ENCODE measurements around the gene JADE2.
"Not testable (repeated sequence)": the region's sequence is repeated elsewhere in the genome, so short reads cannot be mapped to it uniquely, and the experiment has no call there.

The JADE2 gene

DNA sequence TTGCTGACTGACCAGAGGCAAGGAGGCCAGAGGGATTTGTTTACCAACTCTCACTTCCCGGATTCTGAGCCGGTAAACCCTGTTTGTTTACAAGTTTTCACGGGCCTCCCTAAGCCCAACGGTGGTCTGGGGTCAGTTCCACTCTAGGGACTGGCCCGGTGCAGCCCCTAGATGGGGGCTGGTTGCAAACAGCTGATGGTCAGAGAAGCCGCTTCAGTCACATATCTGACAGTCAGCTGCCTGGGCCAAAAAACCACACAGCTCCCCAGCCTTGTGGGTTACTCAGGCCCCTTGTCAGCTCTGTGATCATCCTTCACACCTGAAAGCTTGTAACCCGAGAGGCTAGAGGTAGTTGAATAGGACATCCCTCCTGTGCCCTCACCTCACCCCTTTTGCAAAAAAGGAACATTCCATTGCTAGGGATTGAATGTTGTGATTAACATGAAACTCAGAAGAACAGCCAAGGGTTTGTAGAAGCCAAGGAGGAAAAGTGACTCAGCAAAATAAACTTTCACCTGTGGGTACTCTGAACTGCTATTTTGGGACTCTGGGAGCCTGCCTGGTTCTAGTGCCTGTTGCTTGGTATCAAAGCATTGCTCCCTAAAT lies 66.8 kb downstream of the JADE2 start:
- no peak for TF ChIP-seq CTCF (IDR thresholded peaks at IDR 0.05; ENCODE audit: low read depth, low read length, missing control alignments)
- DNase-seq (ENCODE audit: low read depth) = no peak
- H3K4me3 ChIP-seq (ENCODE audit: low read depth, low read length) = no peak overlapping the region

- H3K4me3 ChIP-seq (ENCODE audit: low read depth, low read length) = no peak overlapping the region
- DNase-seq (ENCODE audit: low read depth) = no peak
- no peak for TF ChIP-seq CTCF (IDR thresholded peaks at IDR 0.05; ENCODE audit: low read depth, low read length, missing control alignments)
Observed at GRCh38 chr5:134594336-134594735, 68.9 kb downstream of the JADE2 start.

DNA sequence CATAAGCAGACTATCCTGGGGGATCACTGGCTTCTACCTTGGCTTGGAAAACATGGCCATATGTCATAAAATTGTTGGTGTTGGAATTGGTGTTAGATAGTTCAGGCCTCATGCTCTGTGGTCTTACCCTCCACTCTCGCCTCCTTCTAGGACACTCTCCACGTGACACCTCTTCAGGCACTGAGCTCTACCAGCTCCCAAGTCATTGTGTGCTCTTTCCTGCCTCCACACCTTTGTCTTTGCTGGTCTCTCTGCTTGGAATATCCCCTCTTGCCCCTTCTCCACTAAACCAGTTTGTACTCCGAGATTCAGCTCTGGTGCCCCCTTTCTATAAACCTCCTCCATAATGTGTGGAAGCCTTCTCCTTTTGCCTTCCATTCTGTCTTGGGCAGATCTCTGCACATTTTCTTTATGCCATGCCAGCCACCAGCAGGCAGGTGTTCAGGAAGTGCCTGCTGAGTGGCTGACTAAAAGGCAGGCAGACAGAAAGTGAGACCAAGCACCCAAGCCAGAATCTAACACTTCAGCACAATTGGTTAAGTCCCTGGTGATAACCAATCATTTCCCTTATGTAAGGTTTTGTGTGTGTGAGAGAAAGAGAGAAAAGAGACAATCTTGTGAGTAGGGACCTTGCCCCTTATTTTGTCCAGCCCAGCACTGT lies 69.5 kb downstream of the JADE2 start:
- no peak overlapping the region for H3K4me3 ChIP-seq (ENCODE audit: low read depth, low read length)
- TF ChIP-seq CTCF (IDR thresholded peaks at IDR 0.05; ENCODE audit: low read depth, low read length, missing control alignments) = no peak
- peak; percentile 53 for DNase-seq (ENCODE audit: low read depth)

- no peak for DNase-seq (ENCODE audit: low read depth)
Observed at GRCh38 chr5:134595458-134595838, 70.0 kb downstream of the JADE2 start.

GRCh38 chr5:134599820-134600219 lies 74.3 kb downstream of the JADE2 start:
- DNase-seq (ENCODE audit: low read depth); H3K4me3 ChIP-seq (ENCODE audit: low read depth, low read length): not testable (repeated sequence)

More at GRCh38 chr5:134595458-134595838, 70.0 kb downstream of the JADE2 start:
- no peak overlapping the region for H3K4me3 ChIP-seq (ENCODE audit: low read depth, low read length)
- no peak for TF ChIP-seq CTCF (IDR thresholded peaks at IDR 0.05; ENCODE audit: low read depth, low read length, missing control alignments)

DNA sequence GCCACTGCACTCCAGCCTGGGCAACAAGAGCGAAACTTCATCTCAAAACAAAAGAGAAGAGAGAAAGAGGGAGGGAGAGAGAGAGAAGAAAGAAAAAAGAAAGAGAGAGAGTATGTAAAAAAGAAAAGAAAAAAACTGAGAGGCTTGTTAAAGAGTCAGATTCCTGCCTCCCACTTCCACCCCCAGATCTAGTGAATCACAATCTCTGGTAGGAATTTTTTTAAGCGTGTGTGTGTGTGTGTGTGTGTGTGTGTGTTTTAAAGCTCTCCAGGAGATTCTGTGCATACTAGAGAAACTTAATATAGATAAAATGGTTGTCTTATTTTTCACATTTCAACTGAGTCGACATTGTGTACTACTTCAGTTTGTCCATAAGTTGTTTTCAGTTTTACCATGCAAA lies 75.1 kb downstream of the JADE2 start:
- TF ChIP-seq CTCF (IDR thresholded peaks at IDR 0.05; ENCODE audit: low read depth, low read length, missing control alignments) = no peak
- no peak for DNase-seq (ENCODE audit: low read depth)

DNA sequence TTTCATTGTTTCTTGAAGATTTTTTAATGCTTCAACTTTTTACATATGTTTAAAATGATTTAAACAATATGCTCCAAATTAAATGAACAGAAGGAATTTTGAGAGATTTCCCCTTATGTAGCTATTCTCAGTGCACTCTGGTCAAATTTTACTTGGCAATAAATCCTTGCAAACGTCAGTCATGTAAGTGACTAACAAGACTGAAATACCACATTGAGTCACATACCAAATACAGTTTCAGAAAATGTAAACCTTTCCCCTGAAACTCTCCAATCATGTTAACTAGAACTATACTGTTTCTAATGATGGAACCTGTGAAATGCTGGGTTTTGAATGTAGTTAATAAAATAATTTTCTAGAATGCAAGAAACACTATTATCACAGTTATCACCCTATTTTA lies 77.6 kb downstream of the JADE2 start:
- no peak for TF ChIP-seq CTCF (IDR thresholded peaks at IDR 0.05; ENCODE audit: low read depth, low read length, missing control alignments)
- no peak overlapping the region for H3K4me3 ChIP-seq (ENCODE audit: low read depth, low read length)
- no peak for DNase-seq (ENCODE audit: low read depth)

More for the DNA sequence above, 75.1 kb downstream of the JADE2 start:
- no peak overlapping the region for H3K4me3 ChIP-seq (ENCODE audit: low read depth, low read length)
